ENCODE results near the gene AAR2.
A peak's percentile ranks its signal among the peaks of the same experiment; 100 is the strongest.

The AAR2 gene

DNA sequence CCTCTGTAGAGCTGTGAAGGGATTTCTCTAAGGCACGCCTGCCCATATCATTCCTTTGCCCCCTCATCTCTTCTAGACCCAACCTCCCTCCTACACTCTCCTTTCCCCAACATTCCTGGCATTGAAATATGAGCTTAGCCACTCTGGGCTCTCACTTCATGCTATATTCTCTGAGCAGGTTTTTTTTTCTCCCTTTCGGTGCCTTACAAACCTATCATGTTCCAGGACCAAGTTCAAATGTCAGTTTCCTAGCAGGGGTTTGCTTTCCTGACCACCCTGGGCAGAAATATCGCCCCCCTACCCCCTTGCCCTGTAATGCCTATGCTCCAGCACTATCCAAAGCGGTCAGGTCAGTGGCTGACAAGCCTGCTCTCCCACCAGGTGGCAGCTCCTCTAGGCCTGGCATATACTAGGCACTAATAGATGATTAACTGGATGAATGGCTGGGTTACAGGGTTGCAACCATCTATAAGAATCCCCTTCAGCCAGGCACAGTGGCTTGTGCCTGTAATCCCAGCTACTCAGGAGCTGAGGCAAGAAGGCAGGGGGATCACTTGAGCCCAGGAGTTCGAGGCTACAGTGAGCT lies 25.7 kb upstream of the AAR2 start:
- H3K4me3 ChIP-seq (replicated peaks; ENCODE audit: insufficient read depth, low read length) = no peak overlapping the region
- DNase-seq (ENCODE audit: low read depth in 1 of 2, low spot score in 1 of 2) = no peak
- TF ChIP-seq GABPA (IDR thresholded peaks at IDR 0.05; ENCODE audit: low read depth) (no peak), SPI1 (IDR thresholded peaks at IDR 0.05; ENCODE audit: borderline replicate concordance, low read depth) (no peak), REST (IDR thresholded peaks at IDR 0.05; ENCODE audit: insufficient replicate concordance, low read depth) (no peak), POLR2AphosphoS5 (IDR thresholded peaks at IDR 0.05; ENCODE audit: low read depth) (no peak)
- no peak overlapping the region for H3K27ac ChIP-seq (replicated peaks)
- peaks cover 3% of the 10 kb centered on the region for H3K27me3 ChIP-seq (ENCODE audit: insufficient read depth, poor library complexity, severe bottlenecking)

- Histone ChIP-seq H3K4me3 (replicated peaks; ENCODE audit: insufficient read depth, low read length) (no peak overlapping the region), H3K27ac (replicated peaks) (no peak overlapping the region), H3K27me3 (ENCODE audit: insufficient read depth, poor library complexity, severe bottlenecking) (no peaks in the 10 kb centered on the region)
- TF ChIP-seq REST (IDR thresholded peaks at IDR 0.05; ENCODE audit: insufficient replicate concordance, low read depth) = no peak
- TF ChIP-seq GABPA (IDR thresholded peaks at IDR 0.05; ENCODE audit: low read depth) = no peak
- TF ChIP-seq, protein P1, sequence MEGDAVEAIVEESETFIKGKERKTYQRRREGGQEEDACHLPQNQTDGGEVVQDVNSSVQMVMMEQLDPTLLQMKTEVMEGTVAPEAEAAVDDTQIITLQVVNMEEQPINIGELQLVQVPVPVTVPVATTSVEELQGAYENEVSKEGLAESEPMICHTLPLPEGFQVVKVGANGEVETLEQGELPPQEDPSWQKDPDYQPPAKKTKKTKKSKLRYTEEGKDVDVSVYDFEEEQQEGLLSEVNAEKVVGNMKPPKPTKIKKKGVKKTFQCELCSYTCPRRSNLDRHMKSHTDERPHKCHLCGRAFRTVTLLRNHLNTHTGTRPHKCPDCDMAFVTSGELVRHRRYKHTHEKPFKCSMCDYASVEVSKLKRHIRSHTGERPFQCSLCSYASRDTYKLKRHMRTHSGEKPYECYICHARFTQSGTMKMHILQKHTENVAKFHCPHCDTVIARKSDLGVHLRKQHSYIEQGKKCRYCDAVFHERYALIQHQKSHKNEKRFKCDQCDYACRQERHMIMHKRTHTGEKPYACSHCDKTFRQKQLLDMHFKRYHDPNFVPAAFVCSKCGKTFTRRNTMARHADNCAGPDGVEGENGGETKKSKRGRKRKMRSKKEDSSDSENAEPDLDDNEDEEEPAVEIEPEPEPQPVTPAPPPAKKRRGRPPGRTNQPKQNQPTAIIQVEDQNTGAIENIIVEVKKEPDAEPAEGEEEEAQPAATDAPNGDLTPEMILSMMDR (IDR thresholded peaks at IDR 0.05; ENCODE audit: insufficient read depth, low read length) = no peak
- no peak for TF ChIP-seq SPI1 (IDR thresholded peaks at IDR 0.05; ENCODE audit: borderline replicate concordance, low read depth)
- no peak for TF ChIP-seq POLR2AphosphoS5 (IDR thresholded peaks at IDR 0.05; ENCODE audit: low read depth)
- no peak for DNase-seq (ENCODE audit: low read depth in 1 of 2, low spot score in 1 of 2)
Measured at GRCh38 chr20:36213362-36213761, 22.9 kb upstream of the AAR2 start.

DNA sequence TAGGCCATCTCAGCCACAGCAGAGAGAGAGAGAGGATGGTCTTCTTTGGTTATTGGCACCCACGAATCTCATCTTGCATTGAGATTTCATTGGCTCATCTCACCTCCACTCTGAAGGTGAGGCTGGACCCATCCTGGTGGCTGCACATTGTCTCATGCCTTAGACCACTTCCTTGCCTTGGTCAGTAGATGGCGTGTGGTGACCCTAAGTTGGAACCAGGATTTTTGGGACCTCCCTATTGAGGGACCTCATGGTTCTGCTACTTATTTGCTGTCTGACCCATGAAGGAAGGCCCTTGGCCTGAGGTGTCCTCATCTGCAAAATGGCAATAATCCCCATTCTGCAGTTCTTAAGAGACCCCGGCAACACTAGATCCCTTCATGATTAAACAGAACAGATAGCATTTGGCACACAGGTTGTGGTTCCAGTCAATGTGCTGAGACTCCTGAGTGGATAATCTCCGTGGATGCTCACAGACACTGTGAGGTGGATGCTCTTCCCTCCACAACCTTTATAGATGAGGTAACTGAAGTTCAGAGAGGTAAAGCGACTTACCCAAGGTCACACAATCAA lies 21.5 kb upstream of the AAR2 start:
- H3K27ac ChIP-seq (replicated peaks) = no peak overlapping the region
- peak in 1 of 2 experiments; percentile 7 for DNase-seq (ENCODE audit: low read depth in 1 of 2, low spot score in 1 of 2)
- H3K4me3 ChIP-seq (replicated peaks; ENCODE audit: insufficient read depth, low read length) = no peak overlapping the region
- no peaks in the 10 kb centered on the region for H3K27me3 ChIP-seq (ENCODE audit: insufficient read depth, poor library complexity, severe bottlenecking)
- no peak for TF ChIP-seq REST (IDR thresholded peaks at IDR 0.05; ENCODE audit: insufficient replicate concordance, low read depth)
- TF ChIP-seq, protein P1 (IDR thresholded peaks at IDR 0.05; ENCODE audit: insufficient read depth, low read length) = peak; percentile 75
- 0 out of 2 replicates have a peak, but pooled peaks have one; percentile 3 for TF ChIP-seq SPI1 (IDR thresholded peaks at IDR 0.05; ENCODE audit: borderline replicate concordance, low read depth)
- TF ChIP-seq GABPA (IDR thresholded peaks at IDR 0.05; ENCODE audit: low read depth) = no peak
- TF ChIP-seq POLR2AphosphoS5 (IDR thresholded peaks at IDR 0.05; ENCODE audit: low read depth) = no peak
